Skeletal muscle tissue (tissue), 4 donors: ENCODE data around the gene IGFBP2. TPM values are rescaled to one million over a fixed set of nuclear protein-coding genes. Genes with fewer than 3 reads are reported as not detected.

Experiments used
- H3K27ac ChIP-seq: one replicate; pipeline ENCODE4 v1.7.0; 2013; ENCODE audit warnings: mild to moderate bottlenecking, low read depth, low read length, inconsistent platforms
- H3K27me3 ChIP-seq, 3 donors: one replicate each; pipeline ENCODE4 v1.7.0; 2013; ENCODE audit warnings: low read length in 3 of 3; ENCODE audit not compliant: control insufficient read depth in 3 of 3, insufficient read depth in 3 of 3
- H3K36me3 ChIP-seq, 3 donors: one replicate each; pipeline ENCODE4 v1.7.0; 2013; ENCODE audit warnings: low read length in 3 of 3; ENCODE audit not compliant: control insufficient read depth in 3 of 3, insufficient read depth in 3 of 3
- H3K4me1 ChIP-seq, 3 donors: one replicate each; pipeline ENCODE4 v1.7.0; 2013; ENCODE audit warnings: low read length in 3 of 3, mild to moderate bottlenecking in 3 of 3; ENCODE audit not compliant: control insufficient read depth in 3 of 3, insufficient read depth in 3 of 3
- H3K4me3 ChIP-seq, 3 donors: one replicate each; pipeline ENCODE4 v1.7.0; 2013; ENCODE audit warnings: low read length in 3 of 3
- H3K9ac ChIP-seq, 3 donors: one replicate each; pipeline ENCODE4 v1.7.0; 2013; ENCODE audit warnings: low read length in 3 of 3, mild to moderate bottlenecking in 3 of 3, moderate library complexity in 2 of 3, low read depth in 1 of 3
- H3K9me3 ChIP-seq, 3 donors: one replicate each; pipeline ENCODE4 v1.7.0; 2013; ENCODE audit warnings: low read length in 3 of 3; ENCODE audit not compliant: control insufficient read depth in 3 of 3
- total RNA-seq: library from RNA; depleted of rRNA; stranded (reverse); fragments of >200 nt; gene quantifications from one replicate; pipeline ENCODE4 v1.2.3, GENCODE V29; 2014
- donor health status: Osteomylitis.

IGFBP2 gene
- total RNA-seq: 99.7 TPM

- Histone ChIP-seq H3K4me3 (peak within 1 kb of the TSS; percentile 69 to 71 (median 70)), H3K4me1 (peaks cover 13 to 20% (median 17%) of the 10 kb centered on the region in 3 donors), H3K9ac (peak within 1 kb of the TSS in 2 of 3 donors; percentile 21 to 60), H3K27me3 (peaks cover 34 to 50% (median 41%) of the 10 kb centered on the region in 3 donors), H3K9me3 (no peaks in the 10 kb centered on the region), H3K36me3 (no peaks in the 10 kb centered on the region), H3K27ac (no peak within 1 kb of the TSS)
Measured at GRCh38 chr2:216632952-216633615, at the start of gene IGFBP2. TSS of gene IGFBP2 (plus strand) at chr2:216633420. CDS start at chr2:216633524, 104 bp downstream.

- Histone ChIP-seq H3K9ac (no peak overlapping the region), H3K27me3 (peaks cover 0 to 5% (median 0%) of the 10 kb centered on the region in 3 donors), H3K4me3 (no peak overlapping the region), H3K4me1 (peaks cover 0 to 3% (median 0%) of the 10 kb centered on the region in 3 donors), H3K36me3 (no peaks in the 10 kb centered on the region), H3K9me3 (no peaks in the 10 kb centered on the region), H3K27ac (no peak overlapping the region)
Measured at GRCh38 chr2:216583606-216584005, 49.6 kb upstream of the IGFBP2 start.

- Histone ChIP-seq H3K9me3 (no peaks in the 10 kb centered on the region), H3K36me3 (no peaks in the 10 kb centered on the region), H3K4me1 (peaks cover 0 to 3% (median 0%) of the 10 kb centered on the region in 3 donors), H3K9ac (no peak overlapping the region), H3K27me3 (peaks cover 0 to 5% (median 0%) of the 10 kb centered on the region in 3 donors), H3K27ac (no peak overlapping the region), H3K4me3 (no peak overlapping the region)
Measured at GRCh38 chr2:216584112-216584511, 49.1 kb upstream of the IGFBP2 start.

GRCh38 chr2:216585441-216585840, 47.8 kb upstream of the IGFBP2 start:
- Histone ChIP-seq H3K4me1 (peaks cover 3 to 7% (median 4%) of the 10 kb centered on the region in 3 donors), H3K9ac (no peak overlapping the region), H3K36me3 (no peaks in the 10 kb centered on the region), H3K27me3 (peaks cover 0 to 5% (median 0%) of the 10 kb centered on the region in 3 donors), H3K9me3 (no peaks in the 10 kb centered on the region), H3K27ac (no peak overlapping the region), H3K4me3 (no peak overlapping the region)

DNA sequence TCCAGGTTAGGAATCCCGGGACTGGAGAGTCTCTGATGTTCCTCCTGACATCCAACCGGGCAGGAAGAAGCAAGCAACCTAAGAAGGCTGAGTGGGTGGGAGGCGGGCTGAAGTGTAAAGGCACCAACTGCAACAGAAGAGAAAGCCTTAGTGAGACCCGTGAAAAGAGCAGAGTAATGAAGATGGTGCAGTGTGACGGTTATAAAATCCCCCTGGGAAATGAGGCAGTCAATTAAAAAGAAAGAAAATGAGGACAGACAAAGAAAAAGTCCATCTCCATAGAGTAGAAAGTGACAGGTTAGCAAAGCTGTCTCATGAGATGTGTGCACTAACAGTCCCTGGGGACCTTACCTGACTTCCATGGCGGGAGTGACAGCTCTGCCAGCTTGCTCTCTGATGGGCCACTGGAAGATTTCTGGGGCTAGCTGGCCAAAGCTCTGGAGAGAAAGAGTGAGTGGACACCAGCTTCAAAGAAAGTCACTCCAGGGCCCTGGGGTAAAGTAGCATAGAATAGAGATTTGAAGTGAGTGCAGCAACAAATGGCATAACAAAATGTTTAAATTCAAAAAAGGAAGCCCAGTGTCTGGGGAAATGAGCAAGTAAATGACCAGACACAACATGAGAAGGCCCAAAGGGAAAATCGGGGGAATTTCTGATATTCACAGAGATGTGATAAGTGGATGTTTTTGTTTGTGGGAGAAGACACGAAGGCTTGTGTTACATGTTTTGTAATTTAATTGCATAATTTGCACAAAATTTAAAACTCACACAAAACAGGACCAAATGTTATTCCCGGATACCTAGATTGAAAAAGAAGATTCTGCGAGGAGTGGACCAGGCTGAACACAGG, 44.1 kb upstream of the IGFBP2 start:
- peaks cover 0 to 5% (median 0%) of the 10 kb centered on the region in 3 donors for H3K27me3 ChIP-seq
- H3K4me1 ChIP-seq: peaks cover 6 to 13% (median 10%) of the 10 kb centered on the region in 3 donors
- no peak overlapping the region for H3K27ac ChIP-seq
- no peak overlapping the region for H3K4me3 ChIP-seq
- H3K9ac ChIP-seq: no peak overlapping the region
- no peaks in the 10 kb centered on the region for H3K9me3 ChIP-seq
- no peaks in the 10 kb centered on the region for H3K36me3 ChIP-seq

GRCh38 chr2:216589791-216590190, 43.4 kb upstream of the IGFBP2 start:
- Histone ChIP-seq H3K9me3 (no peaks in the 10 kb centered on the region), H3K4me1 (peaks cover 6 to 10% (median 10%) of the 10 kb centered on the region in 3 donors), H3K36me3 (no peaks in the 10 kb centered on the region), H3K9ac (no peak overlapping the region), H3K4me3 (no peak overlapping the region), H3K27me3 (peaks cover 0 to under 1% (median 0%) of the 10 kb centered on the region in 3 donors), H3K27ac (no peak overlapping the region)

DNA sequence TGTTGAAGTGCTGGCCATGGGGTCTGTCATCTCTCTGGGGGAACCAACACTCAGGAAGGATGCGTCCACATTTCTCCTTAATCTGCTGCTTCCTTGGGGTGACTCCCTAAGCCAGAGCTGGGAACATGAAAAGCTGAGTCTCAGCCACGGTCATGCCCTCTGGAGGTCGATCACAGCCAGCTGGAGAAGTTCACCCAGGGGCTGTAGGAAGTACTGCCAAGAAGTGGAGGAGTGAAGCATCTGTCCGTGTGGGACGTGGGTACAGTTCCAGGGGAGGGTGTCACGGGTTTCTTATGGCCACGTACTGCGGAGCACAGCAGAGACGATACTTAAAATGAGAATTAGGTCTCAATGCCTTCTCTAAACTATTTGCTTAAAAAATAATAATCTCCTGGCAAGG, 42.4 kb upstream of the IGFBP2 start:
- Histone ChIP-seq H3K9ac (no peak overlapping the region), H3K4me3 (no peak overlapping the region), H3K9me3 (no peaks in the 10 kb centered on the region), H3K27me3 (no peaks in the 10 kb centered on the region), H3K27ac (no peak overlapping the region), H3K4me1 (peaks cover 6 to 10% (median 10%) of the 10 kb centered on the region in 3 donors), H3K36me3 (no peaks in the 10 kb centered on the region)

DNA sequence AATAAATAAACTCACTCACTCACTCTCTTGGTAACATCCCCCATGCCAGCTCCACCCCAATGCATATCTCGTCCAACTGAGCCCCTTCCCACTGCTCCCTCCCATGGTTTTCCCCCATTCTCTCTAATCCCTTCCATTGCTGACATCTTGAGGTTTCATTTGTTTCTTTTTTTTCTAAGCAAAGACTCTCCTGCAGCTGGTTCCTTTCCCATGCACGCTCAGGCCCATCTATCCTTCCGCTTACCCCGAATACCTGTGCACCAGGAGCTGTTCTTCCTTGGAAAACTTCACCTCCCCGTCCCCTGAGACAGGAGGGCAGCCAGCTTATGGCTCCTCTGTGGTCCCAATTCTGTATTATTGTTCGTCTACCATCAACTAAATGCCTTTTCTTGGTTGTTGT, 41.7 kb upstream of the IGFBP2 start:
- H3K27me3 ChIP-seq: no peaks in the 10 kb centered on the region
- no peaks in the 10 kb centered on the region for H3K36me3 ChIP-seq
- H3K9ac ChIP-seq: no peak overlapping the region
- H3K4me1 ChIP-seq: peaks cover 10 to 15% (median 10%) of the 10 kb centered on the region in 3 donors
- H3K9me3 ChIP-seq: no peaks in the 10 kb centered on the region
- H3K4me3 ChIP-seq: no peak overlapping the region
- H3K27ac ChIP-seq: no peak overlapping the region

DNA sequence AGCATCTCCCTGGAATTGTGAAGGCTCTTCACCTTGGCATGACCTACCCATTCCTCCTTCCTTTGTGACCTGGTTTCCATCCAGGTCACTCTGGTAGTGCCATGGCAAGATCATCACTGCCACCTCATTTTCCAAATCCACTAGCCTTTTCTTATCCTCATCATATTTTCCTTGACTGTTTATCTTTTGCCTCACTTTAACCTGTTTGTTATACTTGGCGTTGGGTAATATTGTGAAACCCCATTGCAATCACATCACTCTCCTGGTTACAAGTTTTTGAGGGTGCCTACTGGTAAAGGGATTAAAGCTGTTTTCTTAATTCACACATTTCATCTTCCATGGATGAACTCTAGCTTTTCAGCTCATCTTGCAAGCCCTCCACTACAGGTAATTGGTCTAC, 39.1 kb upstream of the IGFBP2 start:
- Histone ChIP-seq H3K9ac (no peak overlapping the region), H3K27ac (no peak overlapping the region), H3K4me1 (peaks cover 10 to 19% (median 15%) of the 10 kb centered on the region in 3 donors), H3K36me3 (no peaks in the 10 kb centered on the region), H3K9me3 (no peaks in the 10 kb centered on the region), H3K4me3 (no peak overlapping the region), H3K27me3 (no peaks in the 10 kb centered on the region)
